GM18502 (cell line): ENCODE results near the gene CAMKK1.

Source experiments
- ATAC-seq: cut with Tn5 transposase; IDR thresholded peaks from one replicate; pipeline ENCODE4 v1.9.1; 2021; ENCODE audit warnings: mild to moderate bottlenecking; ENCODE audit not compliant: unreplicated experiment, poor library complexity

The CAMKK1 gene

GRCh38 chr17:3815925-3816324 lies 76.9 kb downstream of the CAMKK1 start:
- ATAC-seq: no peak

GRCh38 chr17:3815122-3815521 lies 77.7 kb downstream of the CAMKK1 start:
- no peak for ATAC-seq

DNA sequence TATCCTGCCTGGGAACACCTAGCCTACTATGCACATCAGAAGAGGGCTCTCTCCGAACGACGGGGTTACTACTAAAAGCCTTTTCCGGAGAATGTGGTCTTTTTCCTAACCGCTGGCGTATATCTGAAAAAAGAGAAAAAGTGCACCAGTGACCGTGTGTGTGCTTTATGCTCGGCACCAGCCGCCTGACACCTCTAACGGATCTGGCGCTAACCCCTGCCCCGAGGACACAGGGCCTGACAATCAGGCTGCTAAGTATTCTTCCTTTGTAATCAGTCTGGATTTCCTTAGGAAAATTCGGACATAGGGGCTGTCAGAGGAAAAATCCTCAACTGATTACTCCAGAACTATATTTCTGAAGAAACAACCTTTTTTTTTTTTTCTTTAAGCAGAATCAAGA lies 78.5 kb downstream of the CAMKK1 start:
- ATAC-seq: no peak

GRCh38 chr17:3813171-3813570 lies 79.7 kb downstream of the CAMKK1 start:
- no peak for ATAC-seq

DNA sequence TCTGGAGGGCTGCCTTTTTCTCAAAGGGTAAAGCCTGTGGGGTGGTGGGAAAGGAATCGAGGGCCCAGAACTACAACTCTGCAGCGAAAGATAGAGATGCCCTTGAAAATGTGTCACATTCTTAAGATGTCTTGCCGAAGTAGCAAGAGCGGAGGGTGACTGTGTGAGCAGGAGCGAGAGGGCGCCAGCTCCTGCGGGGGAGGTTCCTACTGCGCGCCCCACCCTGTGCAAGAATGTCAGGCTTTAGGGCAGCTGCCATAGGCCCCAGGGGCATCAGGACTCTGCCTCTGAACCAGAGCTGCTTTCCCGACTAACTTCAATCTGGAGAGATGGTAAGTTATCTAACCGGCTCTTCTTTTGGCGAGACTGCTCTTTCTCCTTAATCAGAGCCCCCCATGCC lies 80.1 kb downstream of the CAMKK1 start:
- ATAC-seq: no peak

GRCh38 chr17:3812284-3812683 lies 80.6 kb downstream of the CAMKK1 start:
- no peak for ATAC-seq
